Hematopoietic multipotent progenitor cell treated with erythropoietin and hydrocortisone succinate and interleukin-3 and kit ligand, for 17 days (in vitro differentiated cells): Measurements from ENCODE around the gene AIG1.
"Not testable (repeated sequence)": the region's sequence is repeated elsewhere in the genome, so short reads cannot be mapped to it uniquely, and the experiment has no call there.

ENCODE experiments used
- DNase-seq: peaks from one replicate; pipeline ENCODE4 v3.0.0-alpha.2; 2015; ENCODE audit warnings: low spot score

AIG1 gene

DNA sequence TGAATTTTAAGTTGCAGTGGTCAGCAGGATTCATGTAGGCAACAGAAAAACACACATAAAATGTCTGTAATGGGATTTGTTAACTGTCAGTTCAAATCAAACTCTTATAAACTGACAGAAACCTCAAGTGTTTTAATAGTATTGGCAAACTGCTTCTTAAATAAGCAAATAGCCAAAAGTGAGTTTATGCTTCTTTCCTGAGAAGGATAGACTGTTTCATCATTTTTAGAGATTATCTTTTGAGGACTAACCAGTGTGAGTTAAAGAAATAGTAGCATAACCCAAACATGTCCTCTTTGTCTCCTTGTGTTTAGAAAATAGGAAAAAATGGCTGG is 68.0 kb downstream of the AIG1 start:
- DNase-seq, result no peak

DNA sequence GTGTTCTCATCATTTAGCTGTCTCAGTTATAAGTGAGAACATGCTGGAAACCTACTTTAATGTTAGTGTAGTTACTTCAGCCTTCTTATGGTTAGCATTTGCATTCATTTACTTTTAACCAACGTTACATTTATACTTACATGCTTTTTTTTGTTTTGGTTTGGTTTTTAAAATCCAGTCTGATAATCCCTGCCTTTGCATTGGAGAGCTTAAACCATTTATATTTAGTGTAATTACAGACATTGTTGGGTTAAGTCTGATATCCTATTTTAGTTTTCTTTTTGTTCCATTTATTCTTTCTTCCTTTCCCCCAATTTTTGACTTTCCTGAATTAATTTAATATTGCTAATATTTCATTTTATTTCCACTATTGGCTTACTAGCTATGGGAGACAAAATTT is 70.2 kb downstream of the AIG1 start:
- DNase-seq, result no peak

DNA sequence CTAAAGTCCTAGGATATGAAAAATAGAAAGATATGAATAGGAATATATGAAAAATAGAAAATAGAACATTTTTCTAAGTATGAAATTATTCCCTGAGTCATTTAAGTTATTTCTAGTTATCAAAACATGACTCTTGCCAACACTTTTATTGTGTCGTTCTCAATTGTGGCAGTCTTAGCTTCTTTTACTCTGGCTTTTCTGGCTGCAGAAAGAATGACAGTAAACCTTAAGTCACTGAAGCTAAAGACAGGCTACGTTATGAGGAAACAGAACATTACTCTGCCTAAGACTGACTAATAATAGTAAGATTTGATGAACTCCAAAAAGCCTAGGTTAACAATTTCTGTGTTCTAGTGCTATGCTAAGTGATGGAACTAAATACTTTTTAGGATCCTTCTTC is 74.6 kb downstream of the AIG1 start:
- no peak for DNase-seq

DNA sequence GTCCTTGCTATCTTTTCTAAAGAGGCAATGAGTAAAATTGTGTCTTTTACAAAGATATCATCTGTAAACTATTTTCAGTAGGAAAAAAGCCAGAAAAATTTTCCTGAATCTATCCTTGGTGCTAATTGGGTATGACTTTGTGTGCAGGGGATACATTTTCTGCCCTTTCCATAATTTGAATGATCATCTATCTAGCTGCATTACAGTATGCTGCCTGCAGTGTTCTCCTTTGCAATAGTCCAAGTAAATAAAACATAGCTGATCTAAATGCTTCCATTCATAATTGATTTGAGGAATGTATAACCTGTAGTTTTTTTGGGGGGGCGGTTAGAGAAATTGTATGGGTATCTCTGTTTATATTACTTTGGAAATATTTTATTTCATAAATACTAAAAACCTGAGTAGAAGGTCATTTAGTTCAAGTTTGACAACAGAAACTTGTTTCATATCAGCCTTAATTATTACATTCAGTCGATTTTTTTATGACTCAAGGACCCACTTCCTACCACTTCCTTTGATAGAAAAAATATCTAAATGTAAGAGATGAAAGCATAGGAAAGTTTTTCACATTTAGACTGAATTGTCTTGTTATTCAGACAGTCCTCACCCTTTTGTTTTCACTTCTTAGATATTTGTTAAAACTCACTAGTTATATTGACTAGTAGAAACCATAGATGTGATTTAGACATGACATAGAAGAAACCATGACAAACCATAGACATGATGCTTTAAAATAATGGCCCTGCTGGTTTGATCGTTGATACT is 75.3 kb downstream of the AIG1 start:
- DNase-seq, result no peak

GRCh38 chr6:143136647-143137046 is 76.0 kb downstream of the AIG1 start:
- DNase-seq, result no peak

GRCh38 chr6:143139239-143139784 is 78.6 kb downstream of the AIG1 start:
- DNase-seq, result no peak

DNA sequence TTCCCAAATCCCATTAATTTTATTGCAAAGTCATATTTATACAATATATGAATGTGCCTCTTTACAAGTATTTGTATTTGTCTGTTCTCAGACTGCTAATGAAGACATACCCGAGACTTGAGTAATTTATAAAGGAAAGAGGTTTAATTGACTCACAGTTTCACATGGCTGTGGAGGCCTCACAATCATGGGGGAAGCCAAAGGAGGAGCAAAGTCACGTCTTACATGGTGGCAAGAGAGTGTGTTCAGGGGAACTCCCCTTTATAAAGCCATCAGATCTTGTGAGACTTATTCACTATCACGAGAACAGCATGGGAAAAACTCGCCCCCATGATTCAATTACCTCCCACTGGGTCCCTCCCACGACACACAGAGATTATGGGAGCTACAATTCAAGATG is 79.2 kb downstream of the AIG1 start:
- DNase-seq, result not testable (repeated sequence)

DNA sequence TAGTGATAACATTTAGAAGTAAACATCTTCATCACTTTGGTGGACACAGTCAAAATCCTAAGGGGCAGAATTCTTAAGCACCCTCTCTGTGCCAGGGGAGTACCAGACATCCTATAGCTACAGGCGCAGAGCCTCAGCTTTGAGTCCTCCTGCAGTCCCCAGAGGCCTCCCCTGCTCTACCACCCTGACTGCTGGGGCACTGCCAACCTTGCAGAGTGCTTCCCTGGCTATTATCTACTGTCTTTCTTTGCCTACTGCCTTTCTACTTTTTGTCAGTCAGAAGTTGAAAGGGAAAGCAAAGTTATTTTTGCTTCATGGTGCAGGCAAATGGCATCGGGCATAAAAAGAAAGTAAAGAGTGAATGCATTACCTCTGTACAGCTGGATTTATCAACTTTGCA is 80.1 kb downstream of the AIG1 start:
- no peak for DNase-seq

- DNase-seq, result no peak
These were observed 80.8 kb downstream of the AIG1 start for GRCh38 chr6:143141442-143141841.

GRCh38 chr6:143146186-143146851 is 85.6 kb downstream of the AIG1 start:
- no peak for DNase-seq

- no peak for DNase-seq
These were observed 89.1 kb downstream of the AIG1 start for GRCh38 chr6:143149771-143150170.

- DNase-seq, result no peak
These were observed 89.6 kb downstream of the AIG1 start for GRCh38 chr6:143150281-143150680.

DNA sequence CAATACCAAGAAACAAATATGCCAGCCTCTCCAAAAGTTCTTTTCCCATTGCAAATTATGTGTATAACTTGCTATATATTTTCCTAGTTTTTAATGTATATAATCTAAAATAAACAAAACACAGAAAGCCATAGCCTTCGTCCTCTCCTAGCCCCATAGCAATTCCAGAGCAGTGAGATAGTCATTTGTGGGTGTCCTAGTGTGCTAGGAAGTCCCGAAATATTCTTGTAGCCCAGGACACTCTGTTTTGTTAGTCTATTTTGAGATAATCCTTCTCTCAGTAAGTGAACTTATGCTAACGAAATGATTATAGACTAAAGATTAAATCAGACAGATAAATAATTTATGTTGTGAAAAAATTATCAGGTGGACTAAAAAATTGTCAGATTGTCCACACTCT is 90.7 kb downstream of the AIG1 start:
- DNase-seq, result no peak

- no peak for DNase-seq
These were observed 95.0 kb downstream of the AIG1 start for GRCh38 chr6:143155681-143156080.

GRCh38 chr6:143157131-143157530 is 96.4 kb downstream of the AIG1 start:
- no peak for DNase-seq

DNA sequence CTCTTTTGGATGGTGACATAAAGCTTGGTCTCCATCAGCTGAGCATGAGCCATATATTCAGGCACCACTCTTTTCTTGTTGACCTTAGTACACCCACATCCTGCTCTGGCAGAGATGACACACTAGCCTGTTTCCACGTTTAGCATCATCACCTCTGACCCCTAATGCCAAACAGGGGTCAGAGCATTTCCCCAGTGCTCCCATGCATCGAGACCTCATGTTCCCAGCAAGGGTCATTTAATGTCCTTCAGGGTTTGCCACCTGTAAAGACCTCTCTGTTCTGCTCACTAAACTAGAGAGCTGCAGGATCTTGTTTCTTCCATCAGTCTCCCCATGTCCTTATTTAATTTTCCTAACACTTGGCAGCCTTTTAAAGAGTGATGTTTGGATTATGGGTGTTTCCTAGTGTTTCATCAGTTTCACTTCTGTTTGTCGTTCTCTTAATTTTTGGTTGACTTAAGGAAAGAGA is 97.5 kb downstream of the AIG1 start:
- DNase-seq, result no peak

- DNase-seq, result no peak
These were observed 98.3 kb downstream of the AIG1 start for GRCh38 chr6:143159001-143159400.

DNA sequence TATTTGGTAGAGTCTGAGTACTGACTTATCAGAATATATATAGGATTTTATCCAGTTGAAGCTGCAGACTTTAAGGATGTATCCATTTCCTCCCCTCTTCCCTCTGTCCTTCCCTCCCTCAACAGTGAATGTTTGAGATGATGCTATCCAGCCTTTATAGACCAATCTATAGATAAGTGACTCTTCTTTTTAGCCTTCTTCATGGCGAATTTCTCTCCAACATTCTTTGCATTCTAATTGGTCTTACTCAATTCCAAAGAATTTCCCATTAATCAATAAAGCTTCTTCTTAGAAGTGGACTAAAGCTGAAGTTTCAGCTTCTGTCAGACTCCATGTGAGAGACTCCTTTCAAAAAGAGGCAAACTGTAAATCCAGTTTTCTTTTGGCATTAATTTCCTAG is 99.3 kb downstream of the AIG1 start:
- DNase-seq, result no peak

DNA sequence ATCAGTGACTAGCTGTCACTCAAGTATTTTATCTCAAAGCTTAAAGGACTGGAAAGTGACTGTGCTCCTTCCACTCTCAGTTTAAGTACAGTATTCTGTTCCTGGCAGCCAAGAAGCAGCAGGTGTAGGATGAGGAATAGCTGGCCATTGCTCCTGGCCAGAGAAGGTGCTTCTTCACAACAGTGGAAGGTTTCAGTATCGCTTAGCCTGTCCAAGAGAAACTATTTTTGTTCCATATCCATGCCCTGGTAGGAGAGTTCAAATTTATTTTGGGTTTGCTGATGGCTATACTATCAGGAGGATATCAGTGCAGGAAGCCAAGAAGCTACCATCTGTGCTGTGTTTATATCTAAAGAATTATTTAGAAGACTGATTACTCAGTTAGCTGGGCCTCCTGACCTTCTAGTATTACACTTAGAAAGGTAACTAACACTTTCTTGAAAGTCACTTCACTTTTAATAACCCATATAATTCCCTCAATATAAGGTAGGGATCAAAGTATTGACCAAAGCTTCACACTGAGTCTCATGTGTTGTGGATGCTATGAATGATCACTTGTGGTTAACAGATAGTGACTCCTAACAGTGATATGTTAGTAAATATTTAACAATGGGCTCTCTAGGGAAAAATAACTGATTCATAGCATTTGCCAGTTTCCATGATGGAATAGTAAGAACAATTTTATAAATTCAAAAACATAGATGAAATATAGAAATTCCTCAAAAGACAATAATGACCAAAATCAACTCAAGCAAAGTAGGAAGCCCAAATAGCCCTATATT is 99.9 kb downstream of the AIG1 start:
- no peak for DNase-seq

GRCh38 chr6:143163621-143164020 is 102.9 kb downstream of the AIG1 start:
- DNase-seq, result no peak

DNA sequence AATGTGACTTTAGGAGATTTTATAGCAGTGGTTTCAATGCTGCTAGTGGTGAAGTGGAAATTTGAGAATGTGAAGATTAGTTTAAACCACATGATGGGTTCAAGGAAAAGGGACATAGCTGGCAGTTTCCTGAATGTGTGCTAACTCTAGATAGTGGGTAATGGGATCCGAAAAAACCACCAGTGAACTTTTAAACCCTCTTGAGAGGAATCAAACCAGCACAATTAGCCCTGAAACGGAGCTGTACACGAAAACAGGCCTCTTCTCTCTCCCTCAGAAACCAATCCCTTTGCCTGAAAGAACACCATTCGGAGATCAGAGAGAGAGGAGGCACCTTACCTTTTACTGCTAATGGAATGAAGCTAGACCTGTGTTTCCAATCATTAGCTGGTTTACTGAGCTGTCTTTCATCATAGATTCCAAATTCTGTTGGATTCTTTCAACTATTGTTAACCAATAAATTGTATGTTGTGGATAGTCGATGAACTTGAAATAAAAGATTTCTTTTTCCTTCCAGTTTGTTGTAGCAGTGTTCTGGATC is 103.9 kb downstream of the AIG1 start:
- DNase-seq, result no peak

- DNase-seq, result no peak
These were observed 104.7 kb downstream of the AIG1 start for GRCh38 chr6:143165315-143165855.
